ENCODE results near the gene BMERB1.
"Not testable (repeated sequence)": the region's sequence is repeated elsewhere in the genome, so short reads cannot be mapped to it uniquely, and the experiment has no call there.

The BMERB1 gene

GRCh38 chr16:15544405-15544804, 110.0 kb downstream of the BMERB1 start:
- no peak for TF ChIP-seq CTCF (IDR thresholded peaks at IDR 0.05)
- Histone ChIP-seq H3K4me1 (ENCODE audit: control insufficient read depth in 1 of 2, insufficient read depth in 1 of 2, low read depth in 1 of 2, low read length in 1 of 2) (no peaks in the 10 kb centered on the region), H3K36me3 (no peaks in the 10 kb centered on the region)

DNA sequence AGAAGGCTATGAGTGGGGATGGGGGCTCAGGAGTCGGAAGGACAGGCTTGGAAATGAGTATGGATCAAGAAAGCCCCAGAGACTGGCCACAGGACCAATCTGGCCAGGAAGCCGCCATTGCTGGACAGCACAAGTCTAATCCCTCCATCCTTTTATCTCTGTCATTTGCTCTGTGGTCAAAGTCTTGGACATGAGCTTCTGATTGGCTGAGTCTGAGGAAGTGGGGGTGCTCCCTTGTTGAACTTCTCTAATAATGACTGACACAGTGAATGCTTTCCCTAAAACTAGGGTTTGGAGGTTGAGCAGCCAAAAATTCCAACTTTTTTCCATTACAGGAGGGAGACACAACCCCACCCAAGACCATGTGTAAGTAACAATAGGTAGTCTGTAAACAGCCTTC, 111.2 kb downstream of the BMERB1 start:
- Histone ChIP-seq H3K4me1 (ENCODE audit: control insufficient read depth in 1 of 2, insufficient read depth in 1 of 2, low read depth in 1 of 2, low read length in 1 of 2) (no peaks in the 10 kb centered on the region), H3K27me3 (no peaks in the 10 kb centered on the region), H3K36me3 (no peaks in the 10 kb centered on the region), H3K4me3 (ENCODE audit: low read depth in 1 of 2, low read length in 1 of 2) (no peak overlapping the region), H3K27ac (no peak overlapping the region), H3K9me3 (no peaks in the 10 kb centered on the region)
- no peak for TF ChIP-seq CTCF (IDR thresholded peaks at IDR 0.05)

More at GRCh38 chr16:15544405-15544804, 110.0 kb downstream of the BMERB1 start:
- no peaks in the 10 kb centered on the region for H3K27me3 ChIP-seq
- H3K27ac ChIP-seq = peak overlapping the region; percentile 8
- no peak overlapping the region for H3K4me3 ChIP-seq (ENCODE audit: low read depth in 1 of 2, low read length in 1 of 2)
- no peaks in the 10 kb centered on the region for H3K9me3 ChIP-seq

GRCh38 chr16:15547072-15547767, 112.8 kb downstream of the BMERB1 start:
- H3K9me3 ChIP-seq; H3K36me3 ChIP-seq; H3K4me1 ChIP-seq (ENCODE audit: control insufficient read depth in 1 of 2, insufficient read depth in 1 of 2, low read depth in 1 of 2, low read length in 1 of 2); H3K4me3 ChIP-seq (ENCODE audit: low read depth in 1 of 2, low read length in 1 of 2); H3K27me3 ChIP-seq; H3K27ac ChIP-seq: not testable (repeated sequence)

DNA sequence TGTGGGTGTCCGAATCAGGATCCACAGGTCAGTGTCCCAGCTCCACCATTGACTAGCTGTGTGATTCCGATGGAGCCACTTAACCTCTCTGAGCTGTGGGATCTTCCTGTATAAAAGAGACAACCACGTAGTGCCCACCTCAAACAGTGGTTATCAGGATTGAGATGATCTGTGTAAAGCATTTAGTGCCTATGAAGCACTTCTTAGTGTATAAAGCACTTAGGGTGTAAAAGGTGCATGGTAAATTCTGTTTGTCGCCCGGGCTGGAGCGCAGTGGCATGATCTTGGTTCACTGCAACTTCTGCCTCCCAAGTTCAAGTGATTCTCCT, 113.3 kb downstream of the BMERB1 start:
- H3K4me1 ChIP-seq (ENCODE audit: control insufficient read depth in 1 of 2, insufficient read depth in 1 of 2, low read depth in 1 of 2, low read length in 1 of 2) = no peaks in the 10 kb centered on the region
- H3K36me3 ChIP-seq = no peaks in the 10 kb centered on the region
- no peak for TF ChIP-seq CTCF (IDR thresholded peaks at IDR 0.05)
- no peaks in the 10 kb centered on the region for H3K27me3 ChIP-seq
- H3K4me3 ChIP-seq (ENCODE audit: low read depth in 1 of 2, low read length in 1 of 2) = no peak overlapping the region
- no peak overlapping the region for H3K27ac ChIP-seq
- H3K9me3 ChIP-seq = no peaks in the 10 kb centered on the region

DNA sequence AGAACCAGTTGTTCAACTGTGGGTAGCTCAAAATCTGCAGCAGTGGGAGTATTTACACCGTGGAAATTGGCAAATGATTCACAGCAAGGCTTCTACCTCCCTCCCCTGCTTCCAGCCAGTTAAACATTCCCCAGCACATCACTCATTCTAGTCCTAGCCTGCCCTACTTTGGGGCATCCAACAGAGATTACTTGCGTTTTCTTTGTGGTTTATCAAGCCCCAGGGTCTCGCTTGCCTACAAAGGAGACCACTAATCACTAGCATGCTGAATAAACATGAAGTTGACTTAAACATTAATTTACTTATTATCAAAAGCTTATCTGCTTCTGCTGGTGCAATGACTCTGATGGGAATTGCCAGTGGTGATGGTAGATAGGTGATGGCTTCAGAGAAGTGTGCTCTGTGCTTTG, 114.1 kb downstream of the BMERB1 start:
- Histone ChIP-seq H3K9me3 (no peaks in the 10 kb centered on the region), H3K27ac (no peak overlapping the region), H3K27me3 (no peaks in the 10 kb centered on the region), H3K4me3 (ENCODE audit: low read depth in 1 of 2, low read length in 1 of 2) (no peak overlapping the region), H3K36me3 (no peaks in the 10 kb centered on the region), H3K4me1 (ENCODE audit: control insufficient read depth in 1 of 2, insufficient read depth in 1 of 2, low read depth in 1 of 2, low read length in 1 of 2) (no peaks in the 10 kb centered on the region)
- TF ChIP-seq CTCF (IDR thresholded peaks at IDR 0.05) = no peak

DNA sequence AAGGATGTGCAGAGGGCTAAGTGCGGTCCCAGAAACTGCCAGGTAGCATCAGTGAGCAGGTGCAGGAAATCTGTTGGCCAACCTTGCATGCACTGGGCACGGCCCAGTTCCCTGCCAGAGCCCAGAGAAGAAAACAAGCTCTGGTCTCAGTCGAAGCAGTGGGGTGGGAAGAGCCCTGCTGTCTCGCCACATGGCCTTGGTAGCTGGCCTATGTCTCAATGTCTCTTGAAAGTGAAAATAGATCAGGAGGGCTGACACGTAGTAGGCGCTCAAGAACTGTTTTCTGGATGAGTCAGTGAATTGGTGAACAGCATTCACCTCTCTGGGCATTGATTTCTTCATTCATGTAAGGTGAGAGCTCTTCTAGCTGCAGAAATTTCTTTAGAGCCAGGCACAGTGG, 118.1 kb downstream of the BMERB1 start:
- Histone ChIP-seq H3K9me3 (no peaks in the 10 kb centered on the region), H3K36me3 (no peaks in the 10 kb centered on the region), H3K4me3 (ENCODE audit: low read depth in 1 of 2, low read length in 1 of 2) (no peak overlapping the region), H3K27ac (no peak overlapping the region), H3K4me1 (ENCODE audit: control insufficient read depth in 1 of 2, insufficient read depth in 1 of 2, low read depth in 1 of 2, low read length in 1 of 2) (no peaks in the 10 kb centered on the region), H3K27me3 (no peaks in the 10 kb centered on the region)
- no peak for TF ChIP-seq CTCF (IDR thresholded peaks at IDR 0.05)
